ENCODE measurements around the gene NLK.
A peak's percentile ranks its signal among the peaks of the same experiment; 100 is the strongest.
"Not testable (repeated sequence)": the region's sequence is repeated elsewhere in the genome, so short reads cannot be mapped to it uniquely, and the experiment has no call there.

Gene NLK

DNA sequence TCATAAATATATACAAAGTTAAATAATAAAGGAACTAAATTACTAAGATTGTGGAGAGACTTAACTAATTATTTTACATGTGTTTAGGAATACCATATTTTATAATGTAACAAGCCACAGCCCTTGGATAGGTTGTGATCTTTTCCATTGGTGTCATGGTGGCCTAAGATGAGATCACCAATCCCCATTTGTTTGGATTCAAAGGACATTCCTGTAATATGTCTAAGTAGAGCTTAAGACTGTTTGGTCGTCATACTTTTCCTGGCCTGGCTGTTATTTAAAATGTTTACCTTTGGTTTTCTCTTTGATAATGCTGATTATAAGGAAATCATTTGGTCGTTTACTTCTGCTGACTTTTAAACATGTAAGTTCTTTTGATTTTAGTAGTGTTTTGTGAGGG is 118.1 kb downstream of the NLK start:
- DNase-seq = no peak

DNA sequence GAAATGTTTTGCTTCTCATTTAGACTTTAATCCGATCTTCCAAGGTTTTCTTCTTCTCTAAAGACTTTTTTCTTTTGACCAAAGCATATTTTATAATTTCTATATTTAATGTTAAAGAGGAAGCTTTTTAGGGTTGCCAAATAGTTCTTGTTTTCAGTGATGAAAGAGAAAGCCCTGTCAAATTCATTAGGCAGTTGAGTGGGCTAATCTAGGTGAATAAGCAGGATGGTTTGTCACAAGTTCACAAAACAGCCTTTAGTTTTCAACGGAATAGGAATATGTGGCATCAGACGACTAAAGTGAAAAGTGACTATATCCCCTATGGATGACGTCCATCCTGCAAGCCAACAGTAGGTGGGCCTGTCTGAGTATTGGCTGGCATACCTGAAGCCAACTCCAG is 118.8 kb downstream of the NLK start:
- DNase-seq = peak; percentile 63 to 64

DNA sequence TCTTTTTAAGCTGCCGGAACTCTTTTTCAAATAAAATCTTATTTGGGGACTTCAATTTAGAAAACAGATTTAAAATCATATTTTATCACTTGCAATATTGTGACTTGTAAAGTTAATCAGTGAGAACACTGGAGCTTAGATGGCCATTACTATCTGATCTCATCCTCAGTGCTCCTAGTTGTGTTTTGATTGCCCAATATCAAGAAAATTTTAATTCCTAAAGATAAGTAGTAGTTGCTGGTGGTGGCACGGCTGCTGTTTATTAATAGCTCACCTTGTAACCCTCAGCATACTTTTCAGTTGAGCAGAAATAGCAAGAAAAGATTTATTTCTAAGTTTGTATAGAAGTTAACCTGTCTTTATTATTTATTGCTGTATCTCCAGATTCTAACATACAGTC is 124.0 kb downstream of the NLK start:
- no peak for DNase-seq

DNA sequence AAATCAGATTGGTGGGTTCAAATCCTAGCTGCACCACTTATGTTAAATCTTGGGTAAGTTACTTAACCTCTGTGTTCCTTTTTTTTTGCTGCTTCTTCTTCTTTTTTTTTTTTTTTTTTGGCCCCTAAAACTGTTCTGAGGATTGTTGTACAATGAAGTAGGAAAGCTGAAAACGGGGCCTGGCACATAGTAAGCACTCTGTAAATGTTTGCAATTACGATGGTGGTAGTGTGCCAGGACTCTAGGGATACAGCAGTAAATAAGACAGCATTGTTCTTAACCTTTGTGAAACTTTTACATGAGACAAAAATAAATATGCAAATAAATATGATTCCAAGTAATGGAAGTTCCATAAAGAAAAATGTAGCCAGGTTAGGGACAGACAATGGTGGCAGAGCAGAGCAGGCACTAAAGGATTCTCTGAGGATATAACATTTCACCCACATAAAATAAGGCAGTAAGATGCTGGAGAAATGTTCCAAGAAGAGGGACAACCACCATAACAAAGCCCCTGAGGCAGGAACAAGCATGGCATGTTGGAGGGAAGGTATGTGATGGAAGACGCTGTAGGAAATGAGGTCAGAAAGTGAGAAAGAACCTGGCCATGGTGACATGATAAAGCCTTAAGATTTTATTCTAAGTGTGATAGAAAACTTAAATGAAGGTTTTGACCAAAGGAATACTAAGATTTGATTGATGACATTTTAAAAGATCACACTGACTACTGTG is 127.3 kb downstream of the NLK start:
- peak; percentile 25 to 59 for DNase-seq

DNA sequence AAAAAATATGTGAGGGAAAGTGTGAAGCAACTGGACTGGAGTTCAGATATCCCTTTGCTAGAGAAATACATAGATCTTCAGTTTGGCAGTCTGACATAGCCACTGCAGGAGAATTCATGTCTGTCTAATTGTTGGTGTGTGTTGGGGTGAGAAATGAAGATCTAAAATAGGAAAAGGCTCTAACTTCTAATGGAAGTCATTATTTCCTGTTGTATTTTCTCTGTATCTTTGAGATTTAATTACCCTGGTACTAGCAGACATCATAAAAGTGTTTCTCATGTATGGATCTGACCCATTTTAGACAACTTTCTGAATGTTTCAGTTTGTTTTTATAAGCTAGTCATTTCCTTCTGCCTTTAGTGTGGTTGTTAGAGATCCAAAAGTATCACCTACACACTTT is 128.3 kb downstream of the NLK start:
- peak in 1 of 2 donors; percentile 16 for DNase-seq

DNA sequence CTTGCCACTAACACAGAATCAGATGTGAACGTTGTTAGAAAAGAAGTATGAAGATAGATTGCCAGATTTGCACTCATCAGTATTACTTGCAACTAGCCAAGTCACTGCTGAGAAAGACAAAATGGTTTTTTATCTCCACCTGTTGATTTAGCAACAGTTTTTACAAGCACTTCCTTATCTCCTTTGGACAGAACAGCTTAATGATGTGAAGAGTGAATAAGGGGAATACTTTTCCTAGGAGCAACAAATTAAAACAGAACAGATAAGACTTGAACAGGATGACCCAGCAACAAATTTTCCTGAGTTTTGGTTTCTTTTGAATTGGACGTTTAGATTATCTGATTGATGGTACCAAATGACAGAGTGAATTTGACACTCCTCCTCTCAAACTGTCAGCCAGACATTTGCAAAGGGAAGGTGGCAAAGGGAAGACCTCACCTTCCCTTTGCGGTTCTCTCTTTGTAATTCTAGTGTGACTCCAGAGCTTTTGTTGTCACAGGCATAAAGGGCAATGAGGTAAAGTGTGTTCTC is 130.6 kb downstream of the NLK start:
- DNase-seq = no peak

DNA sequence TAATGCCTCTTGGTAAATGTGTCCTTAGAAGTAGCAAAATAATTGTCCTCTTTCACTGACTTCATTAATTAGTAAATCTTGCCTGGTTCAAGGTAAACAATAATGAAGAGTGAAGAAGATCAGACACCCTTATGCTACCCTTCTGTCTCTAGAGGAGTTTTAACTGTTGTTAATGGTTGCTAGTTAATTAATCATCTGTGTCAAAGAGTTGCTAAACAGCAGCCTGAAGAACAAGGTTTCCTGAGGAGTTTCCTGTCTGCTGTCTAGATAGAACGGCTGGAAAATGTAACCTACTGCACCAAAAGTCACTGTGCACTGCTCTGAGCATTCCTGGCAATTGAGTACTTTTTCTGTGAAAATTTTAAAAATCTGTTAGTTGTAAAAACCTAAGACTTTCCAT is 131.3 kb downstream of the NLK start:
- DNase-seq = no peak

DNA sequence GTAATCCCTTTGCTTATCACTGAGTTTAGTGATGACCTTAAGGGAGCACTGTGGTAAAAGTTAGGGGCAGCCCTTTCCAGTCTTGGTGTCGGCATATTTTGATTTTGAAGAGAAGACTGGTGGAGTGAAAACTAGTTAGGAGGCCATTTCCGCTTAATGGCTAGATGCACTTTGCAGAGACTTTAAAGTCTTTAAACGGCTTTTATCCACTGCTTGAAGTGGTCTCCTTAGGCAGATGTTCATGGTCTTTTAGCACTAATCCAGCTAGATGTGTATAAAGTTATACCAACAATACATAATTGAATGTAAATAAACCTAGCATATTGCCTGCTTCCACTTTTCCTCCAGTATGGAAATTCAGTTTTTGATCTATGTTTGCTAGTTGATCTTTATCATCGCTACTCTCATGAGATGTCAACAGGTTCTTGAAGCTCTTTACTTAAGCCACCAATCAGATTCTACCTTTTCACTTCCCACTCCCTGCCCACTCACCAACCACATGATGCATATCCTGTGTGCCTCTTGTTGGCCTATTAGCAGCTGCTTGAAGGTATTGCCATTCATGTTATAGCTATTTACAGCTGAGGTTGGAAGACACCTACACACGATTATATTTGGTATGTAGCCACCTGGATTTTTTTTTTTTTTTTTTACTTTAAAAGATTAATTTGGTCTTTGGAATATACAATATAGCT is 132.0 kb downstream of the NLK start:
- DNase-seq = peak; percentile 15 to 30

DNA sequence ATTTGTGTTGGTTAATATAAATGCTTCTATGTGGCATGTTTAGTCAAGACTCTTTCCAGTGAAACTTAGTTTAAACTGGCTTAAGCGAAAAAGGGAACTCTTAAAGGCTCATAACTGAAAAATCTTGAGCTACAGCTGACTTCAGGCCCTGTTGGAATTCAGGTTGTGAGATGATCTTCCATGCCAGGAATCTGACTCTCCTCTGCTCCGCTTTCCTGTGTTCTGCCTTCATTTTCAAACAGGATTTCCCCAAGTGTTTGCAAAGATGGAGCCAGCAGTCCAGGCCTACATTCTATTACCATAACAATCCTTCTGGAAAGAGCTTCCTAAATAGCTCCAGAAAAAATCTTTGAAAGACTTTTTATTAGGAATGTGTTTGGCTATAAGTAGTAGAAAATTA is 134.9 kb downstream of the NLK start:
- no peak for DNase-seq

DNA sequence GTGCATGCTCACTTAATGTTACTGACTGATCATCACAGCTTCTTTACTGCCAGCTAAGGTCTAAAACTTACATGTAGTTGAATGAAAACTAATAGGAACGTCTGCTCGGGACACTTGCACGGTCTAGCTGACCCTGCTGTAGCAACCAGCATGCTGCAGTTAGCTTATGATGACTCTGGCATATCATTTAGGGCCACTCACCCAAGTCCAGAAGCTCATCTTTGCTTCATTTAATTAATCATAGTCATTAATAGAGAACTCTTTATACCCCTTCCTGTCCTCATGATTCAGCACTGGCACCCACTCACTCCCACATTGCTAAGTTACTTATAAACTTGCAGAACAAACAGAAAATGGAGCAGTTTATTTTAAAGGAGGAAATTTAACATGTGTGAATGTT is 136.3 kb downstream of the NLK start:
- DNase-seq = peak; percentile 45 to 67

DNA sequence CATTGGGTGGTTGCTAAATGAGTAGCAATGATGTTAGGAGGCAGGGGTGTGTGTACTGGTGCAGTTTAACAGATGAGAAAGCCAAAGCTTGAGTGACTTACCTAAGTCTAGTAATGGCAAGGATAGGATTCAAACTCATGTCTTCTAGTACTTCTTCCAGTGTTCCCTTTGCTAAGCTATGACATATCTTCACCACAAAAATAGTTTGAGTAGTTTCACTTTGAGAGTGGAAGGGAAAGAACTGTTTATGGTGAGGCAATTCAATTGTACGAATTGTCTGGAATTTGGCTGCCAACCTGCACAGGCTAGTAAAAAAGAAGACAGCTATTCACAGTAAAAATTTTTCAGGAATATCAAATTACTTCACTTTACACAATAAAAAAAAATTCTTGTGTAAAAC is 138.0 kb downstream of the NLK start:
- DNase-seq = no peak

DNA sequence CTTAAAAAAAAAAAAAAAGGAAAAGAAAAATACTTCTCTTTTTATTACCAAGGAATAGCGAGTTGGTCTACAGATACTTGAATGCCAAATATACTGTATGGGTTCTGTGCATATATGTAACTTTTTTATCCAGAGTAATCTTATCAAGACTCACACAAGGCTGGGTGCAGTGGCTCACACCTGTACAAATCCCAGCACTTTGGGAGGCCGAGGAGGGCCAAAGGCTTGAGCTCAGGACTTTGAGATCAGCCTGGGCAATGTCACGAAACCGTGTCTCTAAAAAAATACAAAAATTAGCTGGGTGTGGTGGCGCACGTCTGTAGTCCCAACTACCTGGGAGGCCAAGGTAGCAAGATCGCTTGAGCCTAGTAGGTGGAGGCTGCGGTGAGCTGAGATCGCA is 139.1 kb downstream of the NLK start:
- DNase-seq = no peak

DNA sequence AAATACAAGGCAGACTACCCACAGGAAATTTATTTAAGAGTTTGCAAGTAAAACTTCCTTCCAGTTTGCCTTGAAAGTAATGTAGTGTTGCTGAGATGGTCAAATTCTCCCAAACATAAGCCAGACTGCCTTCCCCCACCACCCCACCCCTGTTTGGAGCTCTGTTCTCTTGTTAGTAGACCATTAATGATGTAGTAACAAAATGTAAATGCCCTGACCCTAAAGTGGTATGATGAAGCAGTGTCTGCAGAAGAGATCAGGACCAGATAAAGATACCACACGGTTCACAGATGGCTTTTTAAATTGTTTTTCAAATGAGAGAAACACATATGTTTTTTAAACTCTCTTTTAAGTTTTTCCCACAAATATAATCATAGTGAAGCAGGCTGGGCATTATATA is 140.1 kb downstream of the NLK start:
- DNase-seq = no peak

DNA sequence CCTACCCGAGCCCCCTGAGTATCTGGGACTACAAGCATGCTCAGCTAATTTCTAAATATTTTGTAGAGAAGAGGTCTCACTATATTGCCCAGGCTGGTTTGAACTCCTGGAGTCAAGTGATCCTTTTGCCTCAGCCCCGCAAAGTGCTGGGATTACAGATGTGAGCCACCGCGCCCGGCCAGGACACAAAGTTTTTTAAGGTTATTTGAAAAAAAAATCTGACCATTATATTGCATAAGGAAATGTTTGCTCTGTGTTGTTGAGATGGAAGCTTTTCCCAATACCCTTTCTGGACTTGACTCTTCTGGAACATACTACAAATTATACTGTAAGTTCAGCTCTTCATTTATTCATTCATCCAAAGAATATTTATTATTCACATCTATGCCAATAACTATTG is 143.2 kb downstream of the NLK start:
- DNase-seq = no peak

DNA sequence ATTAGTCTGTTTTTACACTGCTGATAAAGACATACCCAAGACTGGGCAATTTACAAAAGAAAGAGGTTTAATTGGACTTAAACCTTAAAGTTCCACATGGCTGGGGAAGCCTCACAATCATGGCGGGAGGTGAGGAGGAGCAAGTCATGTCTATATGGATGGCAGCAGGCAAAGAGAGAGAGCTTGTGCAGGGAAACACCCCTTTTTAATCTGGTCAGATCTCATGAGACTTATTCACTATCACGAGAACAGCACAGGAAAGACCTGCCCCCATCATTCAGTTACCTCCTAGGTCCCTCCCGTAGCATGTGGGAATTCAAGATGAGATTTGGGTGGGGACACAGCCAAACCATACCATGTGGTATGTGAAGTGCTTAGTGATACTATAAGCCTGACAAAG is 144.0 kb downstream of the NLK start:
- DNase-seq = not testable (repeated sequence)

DNA sequence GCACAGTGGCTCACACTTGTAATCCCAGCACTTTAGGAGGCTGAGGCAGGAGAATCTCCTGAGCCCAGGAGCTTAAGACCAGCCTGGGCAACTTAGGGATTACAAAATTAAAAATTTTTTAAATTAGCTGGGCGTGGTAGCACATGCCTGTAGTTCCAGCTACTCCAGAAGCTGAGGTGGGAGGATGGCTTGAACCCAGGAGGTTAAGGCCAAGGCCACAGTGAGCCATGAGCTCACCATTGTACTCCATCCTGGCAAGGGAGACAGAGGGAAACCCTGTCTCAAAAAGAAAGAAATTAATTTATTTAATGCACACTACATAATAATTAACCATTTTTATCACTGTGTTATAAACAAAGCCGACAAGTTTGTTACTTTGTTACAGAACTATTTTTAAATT is 145.5 kb downstream of the NLK start:
- no peak for DNase-seq

DNA sequence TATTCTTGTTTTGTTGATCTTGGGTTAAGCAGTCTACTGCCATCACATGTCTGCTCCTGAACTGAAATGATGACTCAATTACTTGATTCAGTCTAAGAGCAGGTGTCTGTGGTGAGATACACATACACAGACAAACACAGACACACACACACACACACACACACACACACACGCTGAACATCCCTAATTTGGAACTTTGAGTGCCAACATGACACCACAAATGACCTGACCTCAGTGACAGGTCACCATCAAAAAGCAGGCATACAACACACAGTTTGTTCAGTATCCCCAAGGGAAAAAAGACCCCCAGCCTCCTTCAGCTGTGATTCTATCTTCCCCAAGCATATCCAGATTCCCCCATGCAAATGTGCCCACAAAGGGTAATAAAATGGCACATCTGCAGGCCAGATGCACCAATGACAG is 146.4 kb downstream of the NLK start:
- no peak for DNase-seq

DNA sequence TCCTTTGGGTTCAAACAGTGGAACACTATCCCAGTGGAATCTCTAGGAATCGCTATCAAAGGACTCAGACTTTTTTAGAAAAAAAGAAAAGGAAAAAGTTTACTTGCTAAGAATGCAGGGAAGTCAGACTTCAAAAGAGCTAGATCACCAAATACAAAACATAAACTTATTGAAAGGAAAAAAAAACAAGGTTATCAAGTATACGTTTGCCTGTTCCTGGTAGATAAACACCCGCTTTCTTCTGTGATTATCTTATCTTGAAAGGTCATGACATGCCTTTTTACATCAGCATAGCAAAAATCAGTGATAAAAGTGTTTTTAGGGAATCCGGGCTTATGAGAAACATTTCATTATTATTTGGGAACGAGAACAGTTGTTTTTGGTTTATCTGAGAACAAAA is 147.2 kb downstream of the NLK start:
- no peak for DNase-seq

DNA sequence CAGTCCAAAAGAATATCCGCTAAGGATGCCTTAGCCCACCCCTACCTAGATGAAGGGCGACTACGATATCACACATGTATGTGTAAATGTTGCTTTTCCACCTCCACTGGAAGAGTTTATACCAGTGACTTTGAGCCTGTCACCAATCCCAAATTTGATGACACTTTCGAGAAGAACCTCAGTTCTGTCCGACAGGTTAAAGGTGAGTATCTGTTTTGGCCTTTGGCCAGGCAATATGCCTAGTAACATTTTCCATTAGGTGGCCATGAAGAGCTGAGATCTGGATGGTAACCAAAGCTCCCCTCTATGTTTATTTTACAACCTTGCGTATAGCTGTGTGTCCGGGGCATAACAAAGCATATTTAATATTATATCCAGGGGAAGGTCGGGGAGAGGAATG is 148.5 kb downstream of the NLK start:
- DNase-seq = no peak

DNA sequence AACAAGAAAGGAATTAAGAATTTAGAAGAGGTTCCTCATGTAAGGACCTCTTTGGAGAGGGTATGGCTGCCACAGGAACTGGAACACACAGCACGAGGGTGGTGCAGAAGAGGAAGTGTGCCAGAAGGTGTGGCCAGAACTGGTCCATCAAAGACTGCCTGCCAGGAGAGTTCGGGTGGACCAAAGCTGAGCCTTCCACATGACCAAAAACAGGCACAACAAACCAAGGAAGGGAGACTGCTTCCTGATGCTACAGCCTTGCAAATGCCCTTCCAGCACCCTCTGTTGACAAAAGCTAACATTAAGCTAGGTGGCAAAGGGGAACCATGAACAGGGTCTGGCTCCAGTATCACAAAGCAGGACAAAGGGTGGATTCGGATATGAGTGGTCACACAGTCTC is 150.8 kb downstream of the NLK start:
- DNase-seq = peak; percentile 71 to 78

DNA sequence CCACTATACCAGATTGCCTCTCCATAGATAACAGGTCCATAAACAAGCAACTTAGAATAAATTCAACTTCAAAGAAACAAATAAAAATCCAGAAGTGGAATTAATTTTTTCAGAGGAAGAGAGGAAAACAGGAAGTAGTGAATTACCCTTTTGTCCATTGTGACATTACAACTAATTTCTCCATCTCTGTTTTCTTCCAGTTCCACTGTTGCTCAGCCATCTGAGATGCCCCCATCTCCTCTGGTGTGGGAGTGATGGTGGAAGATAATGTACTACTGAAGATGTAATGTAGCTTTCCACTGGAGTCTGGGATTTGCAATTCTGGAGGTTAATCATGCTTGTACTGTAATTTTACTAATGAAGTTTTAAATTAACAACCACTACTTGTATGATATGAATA is 151.9 kb downstream of the NLK start:
- peak; percentile 65 to 71 for DNase-seq

DNA sequence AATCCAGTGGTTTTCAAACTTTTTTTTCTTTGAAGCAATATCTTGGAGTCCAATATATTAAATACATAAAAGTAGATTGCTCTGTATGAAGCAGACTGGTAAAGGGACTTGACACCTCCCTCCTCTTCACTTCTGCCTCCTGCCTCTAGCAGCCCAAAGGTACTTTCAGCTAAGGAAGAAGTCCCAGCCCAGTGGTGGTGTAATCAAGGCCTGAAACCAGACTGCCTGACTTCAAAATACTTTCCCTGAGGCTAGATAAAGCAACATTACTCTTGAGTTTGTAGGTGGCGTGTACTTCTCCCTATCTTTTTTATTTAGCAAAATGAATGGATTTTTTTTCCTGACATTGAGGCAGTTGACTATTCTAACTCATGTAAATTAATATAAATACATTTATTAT is 154.2 kb downstream of the NLK start:
- DNase-seq = peak; percentile 36 to 44

DNA sequence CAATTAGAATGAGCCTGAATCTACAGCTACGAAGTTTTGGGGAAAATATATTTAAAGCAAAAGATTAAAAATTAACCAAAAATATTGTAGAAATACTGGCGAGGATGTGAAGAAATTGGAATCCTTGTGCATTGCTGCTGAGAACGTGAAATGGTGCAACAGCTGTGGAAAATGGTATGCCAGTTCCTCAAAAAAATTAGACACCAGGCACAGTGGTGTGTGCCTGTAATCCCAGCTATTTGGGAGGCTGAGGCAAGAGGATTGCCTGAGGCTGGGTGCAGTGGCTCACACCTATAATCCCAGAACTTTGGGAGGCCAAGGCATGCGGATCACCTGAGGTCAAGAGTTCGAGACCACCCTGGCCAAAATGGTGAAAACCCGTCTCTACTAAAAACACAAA is 156.6 kb downstream of the NLK start:
- DNase-seq = peak; percentile 21 to 41

DNA sequence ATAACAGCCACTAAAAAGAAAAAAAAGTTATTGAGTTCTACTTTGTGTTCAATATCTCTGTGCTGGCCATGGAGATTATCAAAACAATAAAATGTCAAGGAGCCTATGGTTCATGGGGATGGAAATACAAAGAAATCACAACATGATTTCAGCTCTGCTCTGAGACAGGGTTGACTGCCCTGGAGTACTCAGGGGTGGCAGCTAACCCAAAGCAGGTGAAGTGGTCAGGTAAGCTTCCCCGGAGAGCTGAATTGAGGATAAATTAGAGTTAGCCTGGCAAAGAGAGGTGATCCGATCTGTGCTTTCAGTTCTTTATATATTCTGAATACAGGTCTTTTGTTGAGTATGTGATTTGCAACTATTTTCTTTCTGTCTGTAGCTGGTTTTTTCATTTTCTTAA is 157.3 kb downstream of the NLK start:
- DNase-seq = no peak
